ENCODE measurements around the gene NEUROG2.

NEUROG2 gene

GRCh38 chr4:112514647-112515197 is 1.3 kb downstream of the NEUROG2 start:
- no peak for DNase-seq
- peaks cover 91% of the 10 kb centered on the region for H3K27me3 ChIP-seq (replicated peaks; ENCODE audit: control insufficient read depth, insufficient read depth, low read length, poor library complexity, severe bottlenecking)
- H3K27ac ChIP-seq (ENCODE audit: insufficient read depth, low read length, poor library complexity, severe bottlenecking), result no peak overlapping the region
- no peaks in the 10 kb centered on the region for H3K36me3 ChIP-seq (ENCODE audit: control insufficient read depth, insufficient read depth, low read length)
- H3K9me3 ChIP-seq (ENCODE audit: control insufficient read depth, low read length), result peaks cover 3% of the 10 kb centered on the region
- peaks cover 44% of the 10 kb centered on the region for H3K4me1 ChIP-seq (ENCODE audit: control insufficient read depth, insufficient read depth, low read length, poor library complexity, severe bottlenecking)
- peak overlapping the region; percentile 50 for H3K4me3 ChIP-seq (ENCODE audit: insufficient read depth, low read depth, low read length, poor library complexity, severe bottlenecking)

- H3K27me3 ChIP-seq (replicated peaks; ENCODE audit: control insufficient read depth, insufficient read depth, low read length, poor library complexity, severe bottlenecking), result peaks cover 91% of the 10 kb centered on the region
- peak overlapping the region; percentile 50 for H3K4me3 ChIP-seq (ENCODE audit: insufficient read depth, low read depth, low read length, poor library complexity, severe bottlenecking)
- peaks cover 3% of the 10 kb centered on the region for H3K9me3 ChIP-seq (ENCODE audit: control insufficient read depth, low read length)
- peaks cover 50% of the 10 kb centered on the region for H3K4me1 ChIP-seq (ENCODE audit: control insufficient read depth, insufficient read depth, low read length, poor library complexity, severe bottlenecking)
- DNase-seq, result no peak
- H3K27ac ChIP-seq (ENCODE audit: insufficient read depth, low read length, poor library complexity, severe bottlenecking), result no peak overlapping the region
- no peaks in the 10 kb centered on the region for H3K36me3 ChIP-seq (ENCODE audit: control insufficient read depth, insufficient read depth, low read length)
These were observed 1.9 kb downstream of the NEUROG2 start for GRCh38 chr4:112513971-112514646.

GRCh38 chr4:112511803-112512118 is 4.2 kb downstream of the NEUROG2 start:
- Histone ChIP-seq H3K27ac (ENCODE audit: insufficient read depth, low read length, poor library complexity, severe bottlenecking) (no peak overlapping the region), H3K36me3 (ENCODE audit: control insufficient read depth, insufficient read depth, low read length) (no peaks in the 10 kb centered on the region), H3K4me1 (ENCODE audit: control insufficient read depth, insufficient read depth, low read length, poor library complexity, severe bottlenecking) (peaks cover 42% of the 10 kb centered on the region), H3K4me3 (ENCODE audit: insufficient read depth, low read depth, low read length, poor library complexity, severe bottlenecking) (no peak overlapping the region), H3K9me3 (ENCODE audit: control insufficient read depth, low read length) (peaks cover 3% of the 10 kb centered on the region), H3K27me3 (replicated peaks; ENCODE audit: control insufficient read depth, insufficient read depth, low read length, poor library complexity, severe bottlenecking) (peaks cover 78% of the 10 kb centered on the region)
- DNase-seq, result no peak

- Histone ChIP-seq H3K4me3 (ENCODE audit: insufficient read depth, low read depth, low read length, poor library complexity, severe bottlenecking) (no peak overlapping the region), H3K4me1 (ENCODE audit: control insufficient read depth, insufficient read depth, low read length, poor library complexity, severe bottlenecking) (peaks cover 37% of the 10 kb centered on the region), H3K27me3 (replicated peaks; ENCODE audit: control insufficient read depth, insufficient read depth, low read length, poor library complexity, severe bottlenecking) (peaks cover 74% of the 10 kb centered on the region), H3K9me3 (ENCODE audit: control insufficient read depth, low read length) (peaks cover 3% of the 10 kb centered on the region), H3K36me3 (ENCODE audit: control insufficient read depth, insufficient read depth, low read length) (no peaks in the 10 kb centered on the region), H3K27ac (ENCODE audit: insufficient read depth, low read length, poor library complexity, severe bottlenecking) (no peak overlapping the region)
- no peak for DNase-seq
These were observed 4.7 kb downstream of the NEUROG2 start for GRCh38 chr4:112511093-112511802.

- Histone ChIP-seq H3K27me3 (replicated peaks; ENCODE audit: control insufficient read depth, insufficient read depth, low read length, poor library complexity, severe bottlenecking) (peaks cover 69% of the 10 kb centered on the region), H3K36me3 (ENCODE audit: control insufficient read depth, insufficient read depth, low read length) (no peaks in the 10 kb centered on the region), H3K4me3 (ENCODE audit: insufficient read depth, low read depth, low read length, poor library complexity, severe bottlenecking) (peak overlapping the region; percentile 24), H3K9me3 (ENCODE audit: control insufficient read depth, low read length) (peaks cover 3% of the 10 kb centered on the region), H3K4me1 (ENCODE audit: control insufficient read depth, insufficient read depth, low read length, poor library complexity, severe bottlenecking) (peaks cover 31% of the 10 kb centered on the region), H3K27ac (ENCODE audit: insufficient read depth, low read length, poor library complexity, severe bottlenecking) (no peak overlapping the region)
- DNase-seq, result no peak
These were observed 5.5 kb downstream of the NEUROG2 start for GRCh38 chr4:112510291-112511092.

GRCh38 chr4:112509243-112510141 is 6.5 kb downstream of the NEUROG2 start:
- DNase-seq, result no peak
- H3K36me3 ChIP-seq (ENCODE audit: control insufficient read depth, insufficient read depth, low read length), result no peaks in the 10 kb centered on the region
- peaks cover 26% of the 10 kb centered on the region for H3K4me1 ChIP-seq (ENCODE audit: control insufficient read depth, insufficient read depth, low read length, poor library complexity, severe bottlenecking)
- H3K4me3 ChIP-seq (ENCODE audit: insufficient read depth, low read depth, low read length, poor library complexity, severe bottlenecking), result peak overlapping the region; percentile 24
- peaks cover 3% of the 10 kb centered on the region for H3K9me3 ChIP-seq (ENCODE audit: control insufficient read depth, low read length)
- peaks cover 62% of the 10 kb centered on the region for H3K27me3 ChIP-seq (replicated peaks; ENCODE audit: control insufficient read depth, insufficient read depth, low read length, poor library complexity, severe bottlenecking)
- no peak overlapping the region for H3K27ac ChIP-seq (ENCODE audit: insufficient read depth, low read length, poor library complexity, severe bottlenecking)

GRCh38 chr4:112508356-112508755 is 7.6 kb downstream of the NEUROG2 start:
- Histone ChIP-seq H3K9me3 (ENCODE audit: control insufficient read depth, low read length) (peaks cover 3% of the 10 kb centered on the region), H3K4me3 (ENCODE audit: insufficient read depth, low read depth, low read length, poor library complexity, severe bottlenecking) (no peak overlapping the region), H3K4me1 (ENCODE audit: control insufficient read depth, insufficient read depth, low read length, poor library complexity, severe bottlenecking) (peaks cover 21% of the 10 kb centered on the region), H3K27me3 (replicated peaks; ENCODE audit: control insufficient read depth, insufficient read depth, low read length, poor library complexity, severe bottlenecking) (peaks cover 53% of the 10 kb centered on the region), H3K36me3 (ENCODE audit: control insufficient read depth, insufficient read depth, low read length) (no peaks in the 10 kb centered on the region), H3K27ac (ENCODE audit: insufficient read depth, low read length, poor library complexity, severe bottlenecking) (no peak overlapping the region)
- DNase-seq, result no peak

GRCh38 chr4:112504807-112505206 is 11.2 kb downstream of the NEUROG2 start:
- Histone ChIP-seq H3K27ac (ENCODE audit: insufficient read depth, low read length, poor library complexity, severe bottlenecking) (no peak overlapping the region), H3K36me3 (ENCODE audit: control insufficient read depth, insufficient read depth, low read length) (no peaks in the 10 kb centered on the region), H3K4me1 (ENCODE audit: control insufficient read depth, insufficient read depth, low read length, poor library complexity, severe bottlenecking) (peaks cover 7% of the 10 kb centered on the region), H3K27me3 (replicated peaks; ENCODE audit: control insufficient read depth, insufficient read depth, low read length, poor library complexity, severe bottlenecking) (peaks cover 21% of the 10 kb centered on the region), H3K4me3 (ENCODE audit: insufficient read depth, low read depth, low read length, poor library complexity, severe bottlenecking) (no peak overlapping the region), H3K9me3 (ENCODE audit: control insufficient read depth, low read length) (no peaks in the 10 kb centered on the region)
- DNase-seq, result no peak

- no peak for DNase-seq
- H3K9me3 ChIP-seq (ENCODE audit: control insufficient read depth, low read length), result no peaks in the 10 kb centered on the region
- H3K27ac ChIP-seq (ENCODE audit: insufficient read depth, low read length, poor library complexity, severe bottlenecking), result no peak overlapping the region
- H3K27me3 ChIP-seq (replicated peaks; ENCODE audit: control insufficient read depth, insufficient read depth, low read length, poor library complexity, severe bottlenecking), result peaks cover 7% of the 10 kb centered on the region
- H3K4me1 ChIP-seq (ENCODE audit: control insufficient read depth, insufficient read depth, low read length, poor library complexity, severe bottlenecking), result no peaks in the 10 kb centered on the region
- no peak overlapping the region for H3K4me3 ChIP-seq (ENCODE audit: insufficient read depth, low read depth, low read length, poor library complexity, severe bottlenecking)
- H3K36me3 ChIP-seq (ENCODE audit: control insufficient read depth, insufficient read depth, low read length), result no peaks in the 10 kb centered on the region
These were observed 13.1 kb downstream of the NEUROG2 start for GRCh38 chr4:112502871-112503270.
